ENCODE results near the gene STT3B.
"Not testable (repeated sequence)": the region's sequence is repeated elsewhere in the genome, so short reads cannot be mapped to it uniquely, and the experiment has no call there.

Gene STT3B

DNA sequence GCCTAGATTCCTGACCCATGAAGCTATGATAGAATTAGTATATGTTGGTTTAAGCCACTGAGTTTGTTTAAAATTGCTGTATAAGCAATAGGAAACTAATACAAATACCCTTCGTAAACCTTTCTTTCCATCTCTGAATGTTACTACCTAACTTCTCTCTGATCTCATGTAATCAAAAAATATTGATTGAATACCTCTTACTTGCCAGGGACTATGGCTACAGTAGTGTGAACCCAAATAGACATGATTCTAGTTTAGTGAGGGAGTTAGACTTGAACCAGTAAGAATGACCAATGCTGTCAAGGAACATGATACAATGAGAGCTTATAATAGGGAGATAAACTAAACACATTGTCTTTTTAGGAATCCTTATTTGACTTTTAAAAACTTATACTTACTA is 19.4 kb downstream of the STT3B start:
- DNase-seq = no peak

DNA sequence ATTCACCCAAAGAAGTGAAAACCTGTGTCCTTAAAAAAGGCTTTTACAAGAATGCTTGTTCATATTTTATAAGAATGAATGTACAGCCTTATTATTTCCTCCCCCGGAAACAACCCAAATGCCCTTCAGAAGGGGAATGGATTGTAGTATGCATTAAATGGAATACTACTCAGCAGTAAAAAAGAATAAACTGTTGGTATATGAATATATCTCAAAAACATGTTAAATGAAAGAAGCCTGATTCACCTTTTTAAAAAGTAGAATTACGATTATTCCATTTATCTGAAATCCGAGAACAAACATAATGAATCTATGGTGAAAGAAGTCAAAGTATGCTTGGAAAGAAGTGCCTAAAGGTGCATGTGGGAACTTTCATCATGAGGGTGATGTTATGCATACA is 20.5 kb downstream of the STT3B start:
- no peak for DNase-seq

DNA sequence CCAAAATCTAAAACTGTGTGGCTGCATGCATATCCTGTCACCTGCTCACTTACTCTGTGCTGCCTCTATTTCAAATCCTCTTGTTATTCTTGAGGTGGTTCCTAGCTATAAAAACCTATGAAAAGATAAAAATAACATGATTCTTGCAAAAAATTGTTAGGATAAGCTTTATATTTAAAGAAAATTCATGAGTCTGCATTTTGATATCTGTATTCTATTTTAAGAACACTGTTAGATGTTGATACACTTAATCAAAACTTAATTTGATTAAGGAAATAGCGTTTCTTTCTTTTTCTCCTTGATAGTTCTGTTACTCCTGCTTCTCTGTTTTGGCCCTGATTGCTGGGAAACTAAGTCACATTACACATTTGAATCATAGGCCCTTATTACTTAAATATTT is 22.5 kb downstream of the STT3B start:
- DNase-seq = no peak

DNA sequence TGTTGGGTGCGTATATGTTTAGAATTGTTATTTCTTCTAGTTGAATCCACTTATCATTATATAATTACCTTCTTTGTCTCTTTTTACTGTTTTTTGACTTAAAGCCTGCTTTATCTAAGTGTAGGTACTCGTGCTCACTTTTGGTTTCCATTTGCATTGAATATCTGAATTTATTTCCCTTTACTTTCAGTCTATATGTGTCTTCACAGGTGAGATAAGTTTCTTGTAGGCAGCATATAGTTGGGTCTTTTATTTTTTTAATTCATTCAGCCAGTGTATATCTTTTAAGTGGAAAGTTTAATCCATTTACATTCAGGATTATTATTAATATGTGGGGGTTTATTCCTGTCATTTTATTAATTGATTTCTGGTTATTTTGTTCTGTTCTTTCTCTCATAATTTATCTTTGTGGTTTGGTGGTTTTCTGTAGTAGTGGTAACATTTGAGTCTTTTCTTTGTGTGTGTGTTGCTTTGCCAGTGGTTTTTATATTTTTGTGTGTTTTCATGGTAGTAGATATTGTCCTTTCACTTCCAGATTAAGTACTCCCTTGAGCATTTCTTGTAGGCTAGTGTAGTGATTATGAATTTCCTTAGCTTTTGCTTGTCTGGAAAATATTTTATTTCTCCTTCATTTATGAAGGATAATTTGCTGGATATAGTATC is 27.3 kb downstream of the STT3B start:
- no peak for DNase-seq

DNA sequence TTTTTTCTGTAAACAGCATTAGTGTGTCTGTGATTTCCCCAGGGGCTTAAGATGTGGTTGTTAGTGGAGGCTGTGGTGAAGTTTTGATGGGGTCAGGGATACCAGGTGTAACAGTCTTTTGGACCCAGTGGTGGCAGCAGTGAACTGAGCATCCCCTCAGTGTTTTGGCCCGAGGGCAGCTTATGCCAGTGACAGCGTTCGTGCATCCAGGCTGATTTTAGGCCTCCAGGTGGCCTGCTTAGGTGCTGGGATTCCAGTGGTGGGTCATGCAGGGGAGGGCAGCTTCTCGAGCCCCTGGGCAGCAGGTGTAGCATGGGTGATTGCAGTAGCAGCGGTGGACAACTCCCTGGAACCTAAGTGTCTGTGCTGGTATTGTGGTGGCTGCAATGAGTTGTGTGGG is 29.2 kb downstream of the STT3B start:
- DNase-seq = no peak

DNA sequence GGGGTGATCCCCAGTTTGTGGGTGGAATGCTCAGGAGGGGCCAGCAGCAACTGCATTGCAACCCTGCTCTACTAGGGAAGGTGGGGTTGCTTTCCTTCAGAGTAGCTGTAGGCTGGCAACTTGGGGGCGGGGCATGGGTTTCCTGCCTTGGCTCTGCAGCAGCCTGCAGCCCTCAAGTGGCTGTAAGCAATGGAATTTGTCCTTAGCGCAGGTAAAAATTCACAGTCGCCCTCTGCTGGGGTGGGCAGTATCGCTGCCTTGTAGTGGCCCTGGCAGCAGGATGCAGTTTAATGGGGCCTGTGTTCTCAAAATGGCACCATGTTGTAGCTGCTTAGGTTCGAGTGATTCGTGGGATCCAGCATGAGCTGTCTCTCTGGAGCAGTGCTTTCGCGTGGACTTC is 29.8 kb downstream of the STT3B start:
- DNase-seq = no peak

DNA sequence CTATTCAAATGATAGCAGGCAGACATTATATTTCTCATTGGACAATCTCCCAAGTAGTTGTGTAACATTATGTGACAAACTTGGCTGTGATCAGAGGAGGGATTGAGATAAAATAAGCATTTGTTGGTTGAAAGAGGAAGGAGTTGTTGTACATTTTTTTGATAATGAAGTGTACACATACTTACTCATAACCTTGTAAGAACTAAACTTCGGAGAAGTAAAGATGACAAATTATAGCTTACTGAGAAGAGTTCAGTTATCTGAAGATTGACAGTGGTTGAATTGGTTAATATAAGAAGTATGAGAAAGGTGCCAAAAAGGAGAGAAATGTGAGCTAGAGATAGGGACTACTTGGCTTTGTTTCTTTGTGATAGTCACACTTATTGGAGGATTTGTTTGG is 32.6 kb downstream of the STT3B start:
- DNase-seq = no peak

DNA sequence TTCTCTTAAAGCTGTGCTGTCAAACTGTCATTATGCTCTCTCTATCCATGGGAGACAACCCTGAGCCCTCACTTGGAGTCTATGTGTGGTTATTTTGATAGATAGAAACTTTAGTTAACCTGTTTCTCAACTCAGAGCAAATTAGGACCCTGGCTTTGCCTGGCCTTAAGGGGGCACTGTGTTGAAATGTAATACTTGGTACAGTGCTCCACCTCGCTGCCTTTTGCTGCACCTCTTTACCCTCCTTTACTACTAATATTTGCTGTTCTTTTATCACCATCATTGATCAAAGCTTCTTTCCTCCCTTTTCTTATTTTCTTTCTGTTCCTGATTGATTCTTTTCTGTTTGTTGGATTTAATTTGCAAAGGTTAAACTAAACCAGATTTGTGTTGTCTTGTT is 34.3 kb downstream of the STT3B start:
- DNase-seq = no peak

DNA sequence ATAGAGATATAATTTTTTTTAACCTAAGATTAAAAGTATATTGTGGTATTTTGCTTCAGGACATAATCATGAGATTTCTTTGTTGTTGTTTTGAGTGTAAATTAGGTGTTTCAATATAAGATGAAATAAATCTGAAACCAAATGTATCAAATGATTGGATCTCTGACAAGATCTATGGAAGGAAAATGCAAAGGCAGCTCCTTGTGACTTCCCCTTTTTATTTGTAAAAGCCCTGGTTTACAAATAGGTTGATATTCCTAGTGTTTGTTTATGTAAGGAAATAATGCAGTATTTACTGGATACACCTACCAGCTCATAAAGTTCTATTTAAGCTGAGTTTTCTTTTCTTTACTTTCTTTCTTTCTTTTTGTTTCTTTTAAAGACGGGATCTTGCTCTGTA is 35.9 kb downstream of the STT3B start:
- DNase-seq = no peak

DNA sequence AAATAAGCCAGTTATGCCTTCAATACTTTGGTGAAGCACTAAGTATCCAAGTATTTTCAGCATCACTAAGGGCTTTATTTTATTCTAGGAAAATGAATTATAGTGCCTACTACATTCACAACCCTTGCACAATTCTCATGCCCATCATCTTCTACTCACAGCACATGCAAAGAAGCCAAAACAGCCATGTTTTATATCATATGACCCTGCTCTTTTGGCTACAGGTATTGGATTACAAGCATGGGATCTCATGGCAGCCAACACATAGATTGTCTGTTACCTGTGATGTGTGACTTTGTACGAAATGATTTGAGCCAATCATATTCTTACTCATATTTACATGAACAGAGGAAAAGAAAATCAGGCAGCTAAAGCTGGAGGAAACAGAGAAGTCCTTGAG is 38.6 kb downstream of the STT3B start:
- DNase-seq = no peak

DNA sequence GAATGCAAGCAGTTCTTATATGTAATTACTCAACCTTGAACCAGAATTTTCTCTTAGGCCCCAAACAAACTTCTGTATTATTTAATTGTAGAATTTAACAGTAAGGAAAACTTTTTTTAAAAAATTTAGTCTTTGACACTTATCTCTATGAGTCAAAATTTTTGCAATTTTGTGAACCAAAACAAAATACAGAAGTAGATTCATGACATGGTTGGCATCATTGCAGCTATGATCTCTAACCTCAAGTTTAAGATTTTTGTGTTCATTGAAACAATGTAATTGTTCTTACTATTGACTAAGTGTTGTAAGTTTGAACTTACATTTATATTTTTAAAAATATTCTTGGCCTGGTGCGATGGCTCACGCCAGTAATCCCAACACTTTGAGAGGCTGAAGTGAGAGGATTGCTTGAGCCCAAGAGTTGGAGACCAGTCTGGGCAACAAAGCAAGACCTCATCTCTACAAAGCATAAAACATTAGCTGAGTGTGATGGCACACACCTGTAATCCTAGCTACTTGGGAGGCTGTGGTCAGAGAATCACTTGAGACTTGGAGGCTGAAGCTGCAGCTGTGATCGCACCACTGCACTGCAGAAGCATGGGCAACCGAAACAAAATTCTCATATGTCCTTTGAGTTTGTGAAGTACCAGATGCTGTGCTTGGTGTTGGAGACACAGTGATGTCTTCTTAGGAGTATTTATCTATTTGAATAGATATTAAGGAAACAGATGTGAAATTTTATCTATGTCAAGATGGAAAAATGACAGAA is 39.7 kb downstream of the STT3B start:
- DNase-seq = no peak

DNA sequence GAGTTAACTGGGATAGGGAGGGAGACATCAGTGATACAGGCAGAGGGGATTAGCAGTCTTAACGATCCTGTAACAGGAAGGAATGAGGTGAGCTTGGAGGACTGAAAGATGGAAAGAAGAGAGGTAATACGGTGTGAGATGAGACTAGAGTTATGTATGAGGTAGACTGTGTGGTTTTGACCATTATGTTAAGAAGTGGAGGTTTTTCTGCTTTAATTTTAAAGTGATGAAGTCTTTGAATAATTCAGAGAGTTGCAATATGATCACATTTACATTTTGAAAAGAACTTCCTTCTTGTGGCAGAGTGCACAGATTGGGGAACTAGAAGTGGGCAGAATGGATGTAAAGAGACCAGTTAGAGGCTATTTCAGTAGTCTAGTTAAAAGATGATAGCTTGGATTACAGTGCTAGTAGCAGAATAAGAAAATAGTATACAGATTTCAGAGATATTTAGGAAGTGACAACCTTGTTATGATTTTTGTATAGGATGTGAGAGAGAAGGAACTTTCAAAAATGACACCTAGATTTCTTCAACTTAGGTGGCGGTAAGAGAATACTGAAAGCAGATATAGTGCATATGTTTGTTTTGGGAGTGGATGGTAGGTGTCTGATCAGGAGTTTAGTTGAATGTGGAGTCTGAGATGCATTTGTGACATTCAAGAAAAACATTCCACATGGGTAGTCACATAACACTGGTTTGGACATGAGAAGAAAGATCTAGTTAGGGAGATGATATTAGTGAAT is 40.5 kb downstream of the STT3B start:
- no peak for DNase-seq

DNA sequence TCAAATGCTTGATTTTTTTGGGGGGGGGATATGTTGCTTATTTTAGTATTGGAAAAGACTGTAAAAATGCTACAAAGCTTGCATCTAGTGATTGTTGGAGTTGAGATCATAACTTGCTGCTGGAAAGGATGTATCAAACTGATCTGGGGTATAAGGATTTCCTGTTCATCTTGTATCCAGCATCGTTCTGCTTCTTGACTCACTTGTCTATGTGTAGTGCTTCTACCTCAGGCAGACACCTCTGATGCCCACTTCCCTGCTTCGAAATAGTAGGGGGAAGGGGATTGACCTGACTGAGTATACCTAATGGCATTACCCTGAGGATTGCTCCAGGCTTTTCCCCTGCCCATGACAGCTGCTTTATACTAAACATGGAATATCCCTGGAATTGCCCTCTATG is 42.7 kb downstream of the STT3B start:
- DNase-seq = no peak

DNA sequence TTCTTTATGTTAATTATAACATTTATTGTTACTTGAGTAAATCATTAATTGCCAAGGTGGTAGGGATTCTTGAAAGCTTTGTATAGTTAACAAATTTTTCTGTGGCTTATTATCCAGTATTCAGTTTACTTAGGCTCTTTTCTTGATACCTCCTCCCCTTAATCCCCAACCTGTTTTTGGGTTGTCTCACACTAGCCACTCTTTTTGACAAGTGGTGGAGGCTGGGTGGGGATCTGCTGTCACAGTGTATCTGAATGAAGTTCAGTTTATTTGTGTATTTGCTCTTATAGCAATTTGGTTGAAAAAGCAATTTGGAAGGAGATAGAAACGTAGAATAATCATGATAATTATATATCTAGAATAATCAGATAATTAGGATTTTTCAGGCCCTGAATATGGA is 43.8 kb downstream of the STT3B start:
- peak; percentile 0 for DNase-seq

DNA sequence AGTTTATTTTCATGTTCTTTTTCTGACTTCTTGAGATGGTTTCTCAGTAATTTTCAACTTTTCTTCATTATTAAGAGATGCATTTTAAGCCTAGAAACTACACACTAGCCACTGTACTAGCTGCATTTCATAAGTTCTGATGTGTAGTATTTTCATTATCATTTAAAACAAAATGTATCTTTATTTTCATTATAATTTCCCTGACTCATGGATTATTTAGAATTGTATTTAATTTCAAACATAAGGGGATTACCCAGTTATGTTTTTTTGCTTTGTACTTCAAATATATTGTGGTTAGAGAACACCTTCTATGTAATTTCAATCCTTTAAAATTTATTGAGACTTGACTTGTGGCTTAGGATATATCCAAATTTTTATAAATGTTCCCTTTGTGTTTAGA is 44.5 kb downstream of the STT3B start:
- no peak for DNase-seq

DNA sequence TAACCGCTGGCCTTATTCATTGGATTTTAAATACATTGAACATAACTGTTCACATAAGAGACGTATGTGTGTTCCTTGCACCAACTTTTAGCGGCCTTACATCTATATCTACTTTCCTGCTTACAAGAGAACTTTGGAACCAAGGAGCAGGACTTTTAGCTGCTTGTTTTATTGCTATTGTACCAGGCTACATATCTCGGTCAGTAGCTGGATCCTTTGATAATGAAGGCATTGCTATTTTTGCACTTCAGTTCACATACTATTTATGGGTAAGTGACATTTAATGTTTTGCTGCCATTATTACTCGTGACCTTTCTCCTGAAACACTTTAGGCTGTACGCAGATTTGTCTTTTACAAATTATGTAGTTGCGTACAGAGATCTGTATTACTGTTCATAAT is 47.1 kb downstream of the STT3B start:
- no peak for DNase-seq

DNA sequence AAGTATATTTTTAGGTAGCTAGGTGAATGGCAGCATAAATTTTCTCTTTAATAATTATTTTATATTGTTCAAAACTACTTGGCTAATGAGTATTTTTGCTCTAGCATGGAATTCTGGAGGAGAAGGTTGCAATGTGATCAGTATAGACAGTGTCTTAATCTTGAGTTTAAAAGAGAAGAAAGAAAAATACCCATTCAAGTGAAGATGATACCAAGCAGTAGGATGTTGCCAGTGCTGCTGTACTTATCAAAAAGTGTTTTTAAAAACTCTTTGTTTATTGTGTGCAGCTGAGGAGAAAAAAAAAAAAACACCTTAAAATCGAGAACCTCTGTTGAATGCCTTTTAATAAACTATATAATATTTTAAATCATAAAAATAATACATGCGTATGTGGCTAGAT is 47.9 kb downstream of the STT3B start:
- DNase-seq = no peak

DNA sequence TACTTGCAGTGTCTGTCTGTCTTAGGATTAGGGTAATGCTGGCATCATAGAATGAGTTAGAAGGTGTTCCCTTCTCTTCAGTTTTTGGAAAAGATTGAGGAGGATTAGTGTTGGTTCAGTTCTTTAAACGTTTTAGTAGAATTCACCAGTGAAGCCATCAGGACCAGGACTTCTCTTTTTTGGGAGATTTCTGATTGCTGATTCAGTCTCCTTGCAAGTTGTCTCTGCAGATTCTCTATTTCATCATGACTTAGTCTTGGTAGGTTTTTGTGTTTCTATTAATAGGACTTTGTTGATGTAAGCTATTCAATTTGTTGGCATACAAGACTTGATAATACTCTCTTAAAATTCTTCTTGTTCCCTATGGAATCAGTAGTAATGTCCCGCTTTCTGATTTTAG is 48.9 kb downstream of the STT3B start:
- no peak for DNase-seq

DNA sequence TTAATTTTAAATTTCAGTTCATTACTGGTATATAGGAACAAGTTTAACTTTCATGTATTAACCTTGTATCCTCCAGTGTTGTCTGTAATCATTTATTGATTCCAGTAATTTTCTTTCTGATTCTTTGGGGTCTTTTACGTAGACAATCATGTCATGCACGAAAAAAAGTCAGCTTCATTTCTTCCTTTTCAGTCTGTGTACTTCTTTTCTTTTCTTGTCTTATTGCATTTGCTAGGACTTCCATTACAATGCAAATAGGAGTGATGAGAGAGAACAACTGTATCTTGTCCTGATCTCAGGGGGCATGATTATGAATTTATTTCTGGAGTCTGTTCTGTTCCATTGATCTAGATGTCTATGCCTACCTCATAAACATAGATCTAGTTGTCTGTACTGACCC is 56.5 kb downstream of the STT3B start:
- no peak for DNase-seq

DNA sequence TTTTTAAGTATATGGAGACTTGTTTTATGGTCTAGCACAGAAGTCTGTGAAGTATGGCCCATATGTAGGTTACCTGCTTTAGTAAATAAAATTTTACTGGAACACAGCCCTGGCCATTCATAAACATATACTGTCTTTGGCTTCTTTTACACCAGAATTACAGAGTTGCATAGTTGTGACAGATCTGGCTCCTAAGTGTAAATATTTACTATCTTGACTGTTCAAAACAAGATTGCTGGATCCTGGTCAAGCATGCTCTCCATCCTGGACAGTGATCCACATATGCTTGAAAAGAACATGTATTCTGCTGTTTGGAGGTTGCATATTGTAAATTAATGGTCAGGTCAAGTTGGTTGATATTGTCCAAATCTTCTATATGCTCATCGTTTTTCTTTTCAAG is 57.9 kb downstream of the STT3B start:
- no peak for DNase-seq

DNA sequence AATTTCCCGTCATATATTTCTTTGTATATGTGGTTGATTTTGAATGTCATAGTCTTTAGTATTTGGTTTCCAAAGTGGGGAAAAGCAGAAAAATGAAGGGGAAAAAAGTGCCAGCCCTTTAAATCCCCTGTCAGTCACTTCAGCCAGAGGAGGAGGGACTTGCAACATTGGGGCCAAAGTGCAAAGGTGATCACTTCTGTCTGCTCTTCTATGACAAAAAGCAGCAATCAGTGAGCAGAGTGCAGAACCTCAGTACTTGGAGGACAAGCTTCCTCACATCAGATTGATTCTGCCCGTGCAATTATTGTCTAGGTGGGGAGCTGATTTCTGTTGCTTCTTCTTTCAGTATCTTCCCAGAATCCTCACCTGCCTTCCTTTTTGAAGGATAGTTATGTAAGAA is 60.0 kb downstream of the STT3B start:
- no peak for DNase-seq

DNA sequence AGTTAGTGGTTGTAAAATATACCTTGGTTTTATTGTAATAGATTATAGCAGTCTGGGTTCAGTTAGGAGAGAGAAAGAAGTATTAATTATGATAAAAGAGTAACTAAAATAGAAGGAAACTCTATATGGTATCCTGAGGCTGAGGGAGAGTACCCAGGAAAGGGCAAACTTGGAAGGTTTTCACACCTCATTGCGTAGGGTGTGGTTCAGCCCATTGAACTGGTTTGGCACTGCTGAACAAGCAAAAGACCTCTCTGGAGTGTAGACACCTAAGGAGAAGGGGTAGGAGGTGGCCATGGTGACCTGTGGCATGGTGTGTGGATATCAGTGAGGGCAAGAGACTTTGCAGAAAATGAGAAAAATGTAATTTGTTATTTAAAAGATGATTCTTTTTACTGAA is 63.5 kb downstream of the STT3B start:
- no peak for DNase-seq

DNA sequence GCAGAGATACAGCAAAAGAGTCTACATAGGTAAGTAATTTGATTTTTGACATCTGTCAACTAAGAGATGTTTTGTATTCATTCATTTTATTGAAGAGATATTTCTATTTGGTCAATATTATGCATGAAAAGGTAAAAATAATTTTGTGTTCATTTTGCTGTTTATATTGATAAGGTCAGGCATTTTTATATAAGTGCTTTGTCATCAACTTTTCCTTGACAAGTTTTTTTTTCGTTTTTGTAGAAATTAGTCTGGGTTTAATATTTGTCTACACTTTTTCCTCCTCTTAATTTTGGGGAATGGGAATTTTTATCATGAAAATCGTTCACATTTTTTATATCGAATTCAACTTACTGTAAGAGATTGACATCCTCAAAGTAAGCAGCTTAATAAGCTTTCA is 67.7 kb downstream of the STT3B start:
- DNase-seq = no peak

DNA sequence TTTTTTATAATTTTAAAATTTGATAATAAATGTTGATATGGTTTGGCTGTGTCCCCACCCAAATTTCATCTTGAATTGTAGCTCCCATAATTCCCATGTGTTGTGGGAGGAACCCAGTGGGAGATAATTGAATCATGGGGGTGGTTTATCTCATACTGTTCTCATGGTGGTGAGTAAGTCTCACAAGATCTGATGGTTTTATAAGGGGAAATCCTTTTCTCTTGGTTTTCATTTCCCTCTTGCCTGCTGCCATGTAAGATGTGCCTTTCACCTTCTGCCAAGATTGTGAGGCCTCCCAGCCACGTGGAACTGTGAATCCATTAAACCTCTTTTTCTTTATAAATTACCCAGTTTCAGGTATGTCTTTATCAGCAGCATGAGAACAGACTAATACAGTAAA is 72.6 kb downstream of the STT3B start:
- not testable (repeated sequence) for DNase-seq
